Adrenal gland (tissue), 12 donors: ENCODE data around the gene CATSPER3. TPM values are rescaled to one million over a fixed set of nuclear protein-coding genes. Genes with fewer than 3 reads are reported as not detected.

ENCODE experiments used
- DNase-seq, 7 donors: peaks; one replicate each; pipeline ENCODE4 v3.0.0-alpha.2; 2019 to 2020
- H3K27ac ChIP-seq, 5 donors: fragments of 200-600 bp; sonication (generic) in 4 of 5; 1 replicate in 3 of 5; 2 replicates in 2 of 5; pipeline versions ENCODE4 v1.5.1 to v1.8.0; 2016 to 2020; ENCODE audit warnings: mild to moderate bottlenecking in 1 of 5
- H3K27me3 ChIP-seq: fragments of 200-600 bp; 2 replicates; pipeline ENCODE4 v1.8.0; 2021
- H3K36me3 ChIP-seq, 2 donors: fragments of 200-600 bp; replicated peaks in 1 of 2; 1 replicate in 1 of 2; 2 replicates in 1 of 2; pipeline versions ENCODE4 v1.5.1 to v1.8.0; 2018 to 2022
- H3K4me1 ChIP-seq, 2 donors: fragments of 200-600 bp; replicated peaks in 1 of 2; 1 replicate in 1 of 2; 2 replicates in 1 of 2; pipeline versions ENCODE4 v1.5.1 to v1.8.0; 2018 to 2021
- H3K4me3 ChIP-seq, 4 donors: fragments of 200-600 bp; sonication (generic) in 3 of 4; one replicate each; pipeline ENCODE4 v1.5.1; 2016 to 2018
- H3K9me3 ChIP-seq, 3 donors: fragments of 200-600 bp; sonication (generic) in 1 of 3; replicated peaks in 1 of 3; 1 replicate in 2 of 3; 2 replicates in 1 of 3; pipeline versions ENCODE4 v1.5.1 to v1.8.0; 2016 to 2021
- CTCF ChIP-seq, 6 experiments: fragments of 450-650 bp in 4 of 6; fragments of 200-600 bp in 2 of 6; sonication (generic) in 1 of 6; IDR thresholded peaks; 1 replicate in 5 of 6; 2 replicates in 1 of 6; pipeline versions ENCODE4 v1.5.1 to v1.8.0; 2016 to 2021; ENCODE audit warnings: antibody characterized with exemption in 6 of 6, mild to moderate bottlenecking in 2 of 6, moderate library complexity in 1 of 6
- POLR2A ChIP-seq, 2 donors: fragments of 450-650 bp; IDR thresholded peaks; one replicate each; pipeline ENCODE4 v1.6.1; 2017; ENCODE audit warnings: antibody characterized with exemption in 2 of 2, mild to moderate bottlenecking in 2 of 2, moderate library complexity in 1 of 2
- WGBS, 4 donors: extraction: QIAGEN DNeasy Blood & Tissue Kit in 2 of 4; methylation state at CpG; one replicate each; pipeline versions ENCODE4 v1.1.5 to v1.1.7; 2013 to 2017; 5-methylcytosine and 5-hydroxymethylcytosine counted together
- intact Hi-C, 2 donors: fragments of 100-400 bp; cut with DNase I; formaldehyde crosslinking; loops; one replicate each; pipeline versions ENCODE4 v1.14.1 to v1.15.0; 2022 to 2023
- polyA plus RNA-seq, 3 donors: library from polyadenylated mRNA; stranded (reverse); fragments of 200-250 nt in 2 of 3; fragments of 350-450 nt in 1 of 3; fragmentation: Illumina TruSeq in 1 of 3; extraction: RNeasy Lipid Tissue Mini Kit (QIAGEN cat#74804) in 1 of 3; gene quantifications; one replicate each; pipeline ENCODE4 v1.2.3, GENCODE V29; 2013 to 2014
- total RNA-seq, 9 donors: library from RNA; depleted of rRNA in 4 of 9; stranded (reverse); fragments of >200 nt in 4 of 9; fragments of 120-200 nt in 1 of 9; fragmentation: NEBNext Ultra II Directional in 1 of 9; extraction: Animal tissue kit (Norgen Biotek cat#: 25700) in 1 of 9; gene quantifications; one replicate each; pipeline versions ENCODE4 v1.1.0 to v1.2.4, GENCODE V29; 2013 to 2023
- donor health status: healthy with polysubstance abuse.
- donor health status: Bipolar disorder and iron deficiency.
- donor health status: DM: yes; HTN: yes; CAD: no.
- donor health status: DM: no; HTN: no; CAD: no.
- donor health status: DM: no; HTN: no; CAD: no.
- donor health status: DM: yes; HTN: yes; CAD: no.

Gene CATSPER3
- total and polyA plus RNA-seq, 12 donors: 0.28 to 2.7 (median 0.80) TPM; not detected in 2

GRCh38 chr5:135032695-135032998 lies 64.9 kb downstream of the CATSPER3 start:
- Histone ChIP-seq H3K4me1 (peaks cover 24 to 35% of the 10 kb centered on the region in 2 donors), H3K36me3 (no peaks in the 10 kb centered on the region), H3K4me3 (peak overlapping the region in 2 of 4 donors; percentile 2 to 64), H3K27me3 (peaks cover 89% of the 10 kb centered on the region), H3K27ac (no peak overlapping the region), H3K9me3 (no peaks in the 10 kb centered on the region)
- DNase-seq: no peak
- 8 to 13% (median 11%) methylated on average over 15 to 18 of the region's 18 CpGs for WGBS, 4 donors
- TF ChIP-seq POLR2A (IDR thresholded peaks at IDR 0.05): no peak
- TF ChIP-seq CTCF (IDR thresholded peaks at IDR 0.05): no peak
- intact Hi-C loops: loop anchor here in 1 of 2 donors (10.0 kb wide), 1 partner anchor 292 kb away; no protein-coding TSS in a partner anchor

- peak overlapping the region in 2 of 4 donors; percentile 2 to 64 for H3K4me3 ChIP-seq
- WGBS, 4 donors: 2 to 6% (median 3%) methylated on average over 24 to 89 of the region's 89 CpGs
- H3K36me3 ChIP-seq: no peaks in the 10 kb centered on the region
- TF ChIP-seq CTCF (IDR thresholded peaks at IDR 0.05) (no peak), POLR2A (IDR thresholded peaks at IDR 0.05) (no peak)
- peaks cover 24 to 35% of the 10 kb centered on the region in 2 donors for H3K4me1 ChIP-seq
- DNase-seq: peak in 6 of 7 donors; percentile 30 to 40 (median 36)
- H3K27ac ChIP-seq: peak overlapping the region in 1 of 5 donors; percentile 21
- no peaks in the 10 kb centered on the region for H3K9me3 ChIP-seq
- intact Hi-C loops: loop anchor here in 1 of 2 donors (10.0 kb wide), 1 partner anchor 292 kb away; no protein-coding TSS in a partner anchor
- peaks cover 89% of the 10 kb centered on the region for H3K27me3 ChIP-seq
Observed at GRCh38 chr5:135032999-135033861, 65.5 kb downstream of the CATSPER3 start.

- intact Hi-C loops: loop anchor here in 1 of 2 donors (10.0 kb wide), 1 partner anchor 291 kb away; no protein-coding TSS in a partner anchor
- H3K4me3 ChIP-seq: peak within 1 kb of the TSS in 2 of 4 donors; percentile 2 to 64
- TF ChIP-seq CTCF (IDR thresholded peaks at IDR 0.05) (no peak), POLR2A (IDR thresholded peaks at IDR 0.05) (no peak)
- peaks cover 24 to 38% of the 10 kb centered on the region in 2 donors for H3K4me1 ChIP-seq
- WGBS, 4 donors: 0 to 2% (median 1%) methylated on average over 28 to 49 of the region's 49 CpGs; no CpG with 5 or more reads in 1 of the 4 donors
- H3K27me3 ChIP-seq: peaks cover 89% of the 10 kb centered on the region
- H3K9me3 ChIP-seq: no peaks in the 10 kb centered on the region
- H3K36me3 ChIP-seq: no peaks in the 10 kb centered on the region
- peak in 1 of 7 donors; percentile 21 for DNase-seq
- peak within 1 kb of the TSS in 1 of 5 donors; percentile 21 for H3K27ac ChIP-seq
Observed at GRCh38 chr5:135033901-135034235, 66.2 kb downstream of the CATSPER3 start, which contains the start of gene PITX1. Gene PITX1 (minus strand): TSS chr5:135034228. CDS start chr5:135033881, 347 bp downstream.

- TF ChIP-seq POLR2A (IDR thresholded peaks at IDR 0.05): no peak
- intact Hi-C loops: loop anchor here in 1 of 2 donors (10.0 kb wide), 1 partner anchor 290 kb away; no protein-coding TSS in a partner anchor
- Histone ChIP-seq H3K27ac (no peak overlapping the region), H3K27me3 (peaks cover 89% of the 10 kb centered on the region), H3K4me3 (peak overlapping the region in 1 of 4 donors; percentile 64), H3K9me3 (no peaks in the 10 kb centered on the region), H3K4me1 (peaks cover 27 to 43% of the 10 kb centered on the region in 2 donors), H3K36me3 (no peaks in the 10 kb centered on the region)
- DNase-seq: peak in 6 of 7 donors; percentile 29 to 70 (median 52)
- 11 to 46% (median 25%) methylated on average over 7 to 63 of the region's 65 CpGs for WGBS, 4 donors
Observed at GRCh38 chr5:135034236-135034962, 66.7 kb downstream of the CATSPER3 start.
